Measurements from ENCODE around the gene ROBO2.

ROBO2 gene

GRCh38 chr3:77586216-77586615, 546.3 kb downstream of the ROBO2 start:
- no peak for DNase-seq (ENCODE audit: low spot score in 2 of 2)
- Mint-ChIP-seq H3K27me3 (no peaks in the 10 kb centered on the region), H3K4me3 (no peak overlapping the region), H3K4me1 (no peaks in the 10 kb centered on the region), H3K36me3 (ENCODE audit: insufficient read depth) (peaks cover 2% of the 10 kb centered on the region), H3K27ac (ENCODE audit: low read depth) (no peak overlapping the region), H3K9me3 (peaks cover 20% of the 10 kb centered on the region)
- ATAC-seq (replicated peaks; ENCODE audit: extremely low read depth, poor library complexity, severe bottlenecking), result no peak

GRCh38 chr3:77588863-77589262, 549.0 kb downstream of the ROBO2 start:
- no peaks in the 10 kb centered on the region for H3K27me3 Mint-ChIP-seq
- no peak overlapping the region for H3K4me3 Mint-ChIP-seq
- H3K27ac Mint-ChIP-seq (ENCODE audit: low read depth), result no peak overlapping the region
- ATAC-seq (replicated peaks; ENCODE audit: extremely low read depth, poor library complexity, severe bottlenecking) (no peak), DNase-seq (ENCODE audit: low spot score in 2 of 2) (no peak)
- H3K9me3 Mint-ChIP-seq, result peaks cover 12% of the 10 kb centered on the region
- no peaks in the 10 kb centered on the region for H3K36me3 Mint-ChIP-seq (ENCODE audit: insufficient read depth)
- no peaks in the 10 kb centered on the region for H3K4me1 Mint-ChIP-seq

- Mint-ChIP-seq H3K9me3 (peaks cover 8% of the 10 kb centered on the region), H3K27ac (ENCODE audit: low read depth) (no peak overlapping the region), H3K4me3 (no peak overlapping the region), H3K36me3 (ENCODE audit: insufficient read depth) (no peaks in the 10 kb centered on the region), H3K27me3 (no peaks in the 10 kb centered on the region), H3K4me1 (no peaks in the 10 kb centered on the region)
- ATAC-seq (replicated peaks; ENCODE audit: extremely low read depth, poor library complexity, severe bottlenecking), result no peak
- DNase-seq (ENCODE audit: low spot score in 2 of 2), result no peak
Observed at GRCh38 chr3:77590191-77590590, 550.3 kb downstream of the ROBO2 start.

GRCh38 chr3:77595371-77595870, 555.5 kb downstream of the ROBO2 start:
- Mint-ChIP-seq H3K36me3 (ENCODE audit: insufficient read depth) (no peaks in the 10 kb centered on the region), H3K9me3 (peaks cover 6% of the 10 kb centered on the region), H3K4me3 (no peak overlapping the region), H3K27me3 (no peaks in the 10 kb centered on the region), H3K27ac (ENCODE audit: low read depth) (no peak overlapping the region), H3K4me1 (no peaks in the 10 kb centered on the region)
- ATAC-seq (replicated peaks; ENCODE audit: extremely low read depth, poor library complexity, severe bottlenecking) (no peak), DNase-seq (ENCODE audit: low spot score in 2 of 2) (no peak)

- Mint-ChIP-seq H3K4me3 (no peak overlapping the region), H3K36me3 (ENCODE audit: insufficient read depth) (no peaks in the 10 kb centered on the region), H3K9me3 (peaks cover 19% of the 10 kb centered on the region), H3K27ac (ENCODE audit: low read depth) (no peak overlapping the region), H3K4me1 (no peaks in the 10 kb centered on the region), H3K27me3 (no peaks in the 10 kb centered on the region)
- ATAC-seq (replicated peaks; ENCODE audit: extremely low read depth, poor library complexity, severe bottlenecking) (no peak), DNase-seq (ENCODE audit: low spot score in 2 of 2) (no peak)
Observed at GRCh38 chr3:77599948-77600347, 560.0 kb downstream of the ROBO2 start.

GRCh38 chr3:77601823-77602415, 562.0 kb downstream of the ROBO2 start:
- ATAC-seq (replicated peaks; ENCODE audit: extremely low read depth, poor library complexity, severe bottlenecking) (no peak), DNase-seq (ENCODE audit: low spot score in 2 of 2) (no peak)
- Mint-ChIP-seq H3K27ac (ENCODE audit: low read depth) (no peak overlapping the region), H3K4me1 (no peaks in the 10 kb centered on the region), H3K36me3 (ENCODE audit: insufficient read depth) (no peaks in the 10 kb centered on the region), H3K4me3 (no peak overlapping the region), H3K27me3 (no peaks in the 10 kb centered on the region), H3K9me3 (peaks cover 19% of the 10 kb centered on the region)

- Mint-ChIP-seq H3K27ac (ENCODE audit: low read depth) (no peak overlapping the region), H3K27me3 (no peaks in the 10 kb centered on the region), H3K36me3 (ENCODE audit: insufficient read depth) (no peaks in the 10 kb centered on the region), H3K9me3 (peaks cover 16% of the 10 kb centered on the region), H3K4me1 (no peaks in the 10 kb centered on the region), H3K4me3 (no peak overlapping the region)
- no peak for ATAC-seq (replicated peaks; ENCODE audit: extremely low read depth, poor library complexity, severe bottlenecking)
- no peak for DNase-seq (ENCODE audit: low spot score in 2 of 2)
Observed at GRCh38 chr3:77602722-77603121, 562.8 kb downstream of the ROBO2 start.

- no peak overlapping the region for H3K27ac Mint-ChIP-seq (ENCODE audit: low read depth)
- H3K9me3 Mint-ChIP-seq, result peaks cover 19% of the 10 kb centered on the region
- no peak overlapping the region for H3K4me3 Mint-ChIP-seq
- H3K4me1 Mint-ChIP-seq, result no peaks in the 10 kb centered on the region
- no peaks in the 10 kb centered on the region for H3K36me3 Mint-ChIP-seq (ENCODE audit: insufficient read depth)
- H3K27me3 Mint-ChIP-seq, result no peaks in the 10 kb centered on the region
- no peak for ATAC-seq (replicated peaks; ENCODE audit: extremely low read depth, poor library complexity, severe bottlenecking)
- DNase-seq (ENCODE audit: low spot score in 2 of 2), result no peak
Observed at GRCh38 chr3:77605308-77605707, 565.4 kb downstream of the ROBO2 start.

GRCh38 chr3:77605865-77606264, 566.0 kb downstream of the ROBO2 start:
- Mint-ChIP-seq H3K27me3 (no peaks in the 10 kb centered on the region), H3K27ac (ENCODE audit: low read depth) (no peak overlapping the region), H3K36me3 (ENCODE audit: insufficient read depth) (no peaks in the 10 kb centered on the region), H3K9me3 (peaks cover 19% of the 10 kb centered on the region), H3K4me3 (no peak overlapping the region), H3K4me1 (no peaks in the 10 kb centered on the region)
- DNase-seq (ENCODE audit: low spot score in 2 of 2) (no peak), ATAC-seq (replicated peaks; ENCODE audit: extremely low read depth, poor library complexity, severe bottlenecking) (no peak)

- no peaks in the 10 kb centered on the region for H3K36me3 Mint-ChIP-seq (ENCODE audit: insufficient read depth)
- H3K27ac Mint-ChIP-seq (ENCODE audit: low read depth), result no peak overlapping the region
- no peaks in the 10 kb centered on the region for H3K27me3 Mint-ChIP-seq
- H3K4me3 Mint-ChIP-seq, result no peak overlapping the region
- no peaks in the 10 kb centered on the region for H3K4me1 Mint-ChIP-seq
- ATAC-seq (replicated peaks; ENCODE audit: extremely low read depth, poor library complexity, severe bottlenecking) (no peak), DNase-seq (ENCODE audit: low spot score in 2 of 2) (no peak)
- H3K9me3 Mint-ChIP-seq, result peaks cover 19% of the 10 kb centered on the region
Observed at GRCh38 chr3:77606372-77606771, 566.5 kb downstream of the ROBO2 start.

- H3K9me3 Mint-ChIP-seq, result peaks cover 25% of the 10 kb centered on the region
- H3K36me3 Mint-ChIP-seq (ENCODE audit: insufficient read depth), result no peaks in the 10 kb centered on the region
- H3K4me1 Mint-ChIP-seq, result no peaks in the 10 kb centered on the region
- no peaks in the 10 kb centered on the region for H3K27me3 Mint-ChIP-seq
- DNase-seq (ENCODE audit: low spot score in 2 of 2) (no peak), ATAC-seq (replicated peaks; ENCODE audit: extremely low read depth, poor library complexity, severe bottlenecking) (no peak)
- no peak overlapping the region for H3K4me3 Mint-ChIP-seq
- no peak overlapping the region for H3K27ac Mint-ChIP-seq (ENCODE audit: low read depth)
Observed at GRCh38 chr3:77618686-77619085, 578.8 kb downstream of the ROBO2 start.

- no peak overlapping the region for H3K27ac Mint-ChIP-seq (ENCODE audit: low read depth)
- DNase-seq (ENCODE audit: low spot score in 2 of 2), result no peak
- peaks cover 31% of the 10 kb centered on the region for H3K9me3 Mint-ChIP-seq
- H3K36me3 Mint-ChIP-seq (ENCODE audit: insufficient read depth), result no peaks in the 10 kb centered on the region
- H3K4me3 Mint-ChIP-seq, result no peak overlapping the region
- ATAC-seq (replicated peaks; ENCODE audit: extremely low read depth, poor library complexity, severe bottlenecking), result no peak
- H3K4me1 Mint-ChIP-seq, result no peaks in the 10 kb centered on the region
- H3K27me3 Mint-ChIP-seq, result no peaks in the 10 kb centered on the region
Observed at GRCh38 chr3:77620009-77620408, 580.1 kb downstream of the ROBO2 start.

- DNase-seq (ENCODE audit: low spot score in 2 of 2) (no peak), ATAC-seq (replicated peaks; ENCODE audit: extremely low read depth, poor library complexity, severe bottlenecking) (no peak)
- H3K4me1 Mint-ChIP-seq, result no peaks in the 10 kb centered on the region
- H3K4me3 Mint-ChIP-seq, result no peak overlapping the region
- peaks cover 15% of the 10 kb centered on the region for H3K9me3 Mint-ChIP-seq
- H3K27me3 Mint-ChIP-seq, result no peaks in the 10 kb centered on the region
- H3K27ac Mint-ChIP-seq (ENCODE audit: low read depth), result no peak overlapping the region
- no peaks in the 10 kb centered on the region for H3K36me3 Mint-ChIP-seq (ENCODE audit: insufficient read depth)
Observed at GRCh38 chr3:77623500-77623899, 583.6 kb downstream of the ROBO2 start.
